Measurements from ENCODE around the gene MOXD1. TPM values are rescaled to one million over a fixed set of nuclear protein-coding genes. Genes with fewer than 3 reads are reported as not detected.

Gene MOXD1
- total RNA-seq, 1 donor from 2014 or later = 4.8 TPM

DNA sequence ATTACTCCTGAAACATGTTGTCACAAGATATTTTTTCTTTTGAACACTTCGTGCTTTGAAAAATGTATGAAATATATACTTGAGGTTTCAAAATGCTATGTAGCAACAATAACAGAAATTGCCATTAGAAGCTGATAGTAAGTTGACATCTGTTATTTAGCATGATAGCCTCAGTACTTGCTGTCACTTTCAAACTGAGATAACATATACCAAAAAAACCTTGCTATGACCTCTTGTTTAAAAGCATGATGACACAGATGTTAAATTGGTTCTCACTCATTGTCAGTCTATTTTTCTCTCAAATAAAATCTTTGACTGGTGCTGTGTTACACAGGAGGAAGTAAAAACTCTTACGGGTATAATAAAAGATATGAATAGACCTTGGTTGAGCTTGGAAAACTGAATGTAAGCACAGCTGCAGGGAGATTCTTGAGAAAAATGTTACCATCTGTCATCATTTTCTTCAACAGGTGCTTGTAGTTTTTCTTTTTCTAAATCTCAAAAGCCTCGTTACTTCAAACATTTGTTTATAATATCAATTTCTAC is 18.6 kb downstream of the MOXD1 start:
- no peaks in the 10 kb centered on the region for H3F3A ChIP-seq (ENCODE audit: low read depth)
- no peaks in the 10 kb centered on the region for H3K9me3 ChIP-seq (ENCODE audit: low read depth)
- H3K4me1 ChIP-seq = no peaks in the 10 kb centered on the region
- H3K36me3 ChIP-seq = no peaks in the 10 kb centered on the region
- no peak overlapping the region for H3K27ac ChIP-seq
- H3K27ac Mint-ChIP-seq = no peak overlapping the region
- peaks cover 2% of the 10 kb centered on the region for H3K27me3 Mint-ChIP-seq (ENCODE audit: insufficient read depth, low read depth)
- H3K4me1 Mint-ChIP-seq = no peaks in the 10 kb centered on the region
- H3K4me3 Mint-ChIP-seq = no peak overlapping the region
- no peak for DNase-seq (ENCODE audit: low spot score)
- H3K4me3 ChIP-seq = no peak overlapping the region
- no peaks in the 10 kb centered on the region for H3K79me2 ChIP-seq (ENCODE audit: low read depth)
- no peak overlapping the region for H3K4me2 ChIP-seq
- H3K9me3 Mint-ChIP-seq = peaks cover 2% of the 10 kb centered on the region
- H3K36me3 Mint-ChIP-seq = no peaks in the 10 kb centered on the region
- no peaks in the 10 kb centered on the region for H4K20me1 ChIP-seq (ENCODE audit: low read depth)
- no peaks in the 10 kb centered on the region for H3K27me3 ChIP-seq
- TF ChIP-seq, protein P1, sequence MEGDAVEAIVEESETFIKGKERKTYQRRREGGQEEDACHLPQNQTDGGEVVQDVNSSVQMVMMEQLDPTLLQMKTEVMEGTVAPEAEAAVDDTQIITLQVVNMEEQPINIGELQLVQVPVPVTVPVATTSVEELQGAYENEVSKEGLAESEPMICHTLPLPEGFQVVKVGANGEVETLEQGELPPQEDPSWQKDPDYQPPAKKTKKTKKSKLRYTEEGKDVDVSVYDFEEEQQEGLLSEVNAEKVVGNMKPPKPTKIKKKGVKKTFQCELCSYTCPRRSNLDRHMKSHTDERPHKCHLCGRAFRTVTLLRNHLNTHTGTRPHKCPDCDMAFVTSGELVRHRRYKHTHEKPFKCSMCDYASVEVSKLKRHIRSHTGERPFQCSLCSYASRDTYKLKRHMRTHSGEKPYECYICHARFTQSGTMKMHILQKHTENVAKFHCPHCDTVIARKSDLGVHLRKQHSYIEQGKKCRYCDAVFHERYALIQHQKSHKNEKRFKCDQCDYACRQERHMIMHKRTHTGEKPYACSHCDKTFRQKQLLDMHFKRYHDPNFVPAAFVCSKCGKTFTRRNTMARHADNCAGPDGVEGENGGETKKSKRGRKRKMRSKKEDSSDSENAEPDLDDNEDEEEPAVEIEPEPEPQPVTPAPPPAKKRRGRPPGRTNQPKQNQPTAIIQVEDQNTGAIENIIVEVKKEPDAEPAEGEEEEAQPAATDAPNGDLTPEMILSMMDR (IDR thresholded peaks at IDR 0.05) = no peak
- TF ChIP-seq EZH2phosphoT487 (IDR thresholded peaks at IDR 0.05) = no peak
- no peak for TF ChIP-seq EZH2 (IDR thresholded peaks at IDR 0.05)
- no peak overlapping the region for H3K9ac ChIP-seq
- no peak overlapping the region for H2AFZ ChIP-seq (replicated peaks)

DNA sequence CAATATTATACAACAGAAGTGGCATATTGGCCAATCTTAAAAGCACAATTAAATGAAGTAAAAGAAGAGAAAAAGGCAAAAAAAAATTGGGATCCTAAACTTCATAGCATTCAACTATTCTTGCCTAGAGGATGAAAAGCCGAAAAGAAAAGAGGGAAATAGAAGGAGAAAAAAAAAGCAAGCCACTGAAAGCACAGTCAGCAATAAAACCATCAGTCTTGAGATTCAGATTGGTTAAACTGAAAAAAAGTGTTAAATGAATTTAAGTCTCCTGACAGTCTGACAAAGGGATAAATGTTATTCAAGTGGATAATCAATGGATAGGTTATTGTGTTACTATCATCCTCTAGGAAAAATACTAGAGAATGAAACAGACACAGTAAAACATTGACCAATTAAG is 19.9 kb downstream of the MOXD1 start:
- Histone ChIP-seq H3K9me3 (ENCODE audit: low read depth) (no peaks in the 10 kb centered on the region), H3K27me3 (no peaks in the 10 kb centered on the region), H2AFZ (replicated peaks) (no peak overlapping the region), H3K36me3 (no peaks in the 10 kb centered on the region), H3K4me1 (no peaks in the 10 kb centered on the region), H3K27ac (no peak overlapping the region), H3K4me3 (no peak overlapping the region), H3K4me2 (no peak overlapping the region), H3K9ac (no peak overlapping the region), H3F3A (ENCODE audit: low read depth) (no peaks in the 10 kb centered on the region), H4K20me1 (ENCODE audit: low read depth) (no peaks in the 10 kb centered on the region), H3K79me2 (ENCODE audit: low read depth) (no peaks in the 10 kb centered on the region)
- no peaks in the 10 kb centered on the region for H3K4me1 Mint-ChIP-seq
- H3K4me3 Mint-ChIP-seq = no peak overlapping the region
- no peaks in the 10 kb centered on the region for H3K36me3 Mint-ChIP-seq
- TF ChIP-seq EZH2phosphoT487 (IDR thresholded peaks at IDR 0.05) (no peak), EZH2 (IDR thresholded peaks at IDR 0.05) (no peak)
- TF ChIP-seq, protein P1 (IDR thresholded peaks at IDR 0.05) = no peak
- no peak for DNase-seq (ENCODE audit: low spot score)
- peaks cover 2% of the 10 kb centered on the region for H3K27me3 Mint-ChIP-seq (ENCODE audit: insufficient read depth, low read depth)
- H3K27ac Mint-ChIP-seq = no peak overlapping the region
- H3K9me3 Mint-ChIP-seq = peaks cover 2% of the 10 kb centered on the region

DNA sequence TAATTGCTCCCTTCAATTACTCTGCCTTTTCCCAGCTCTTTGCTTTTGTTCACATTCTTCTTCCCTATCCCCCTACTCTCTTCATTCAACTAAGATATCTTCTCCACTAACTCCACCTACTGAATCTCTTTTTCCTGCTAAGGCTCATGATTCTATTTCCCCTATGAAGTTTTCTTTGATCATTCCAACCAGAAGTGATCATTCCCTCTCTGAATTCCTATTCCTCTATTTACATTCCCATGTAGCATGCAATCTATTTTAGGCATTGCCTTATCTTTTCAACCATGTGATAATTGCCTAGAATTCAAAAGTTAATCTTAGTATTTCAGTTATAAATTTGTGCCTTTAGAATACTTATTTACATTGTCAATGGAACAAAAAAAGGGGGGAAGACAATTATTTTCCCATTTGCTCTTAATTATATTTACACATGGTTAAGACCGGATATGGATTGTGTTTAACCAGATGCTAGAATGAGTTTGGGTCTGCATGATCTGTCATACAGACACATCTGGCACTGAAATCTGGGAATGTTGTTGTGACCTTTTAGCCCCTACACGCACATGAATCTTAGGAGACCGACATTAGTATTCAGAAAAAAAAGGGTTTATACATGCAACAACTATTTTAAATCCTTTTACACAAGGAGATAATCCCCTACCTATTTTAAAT is 20.8 kb downstream of the MOXD1 start:
- Histone ChIP-seq H2AFZ (replicated peaks) (no peak overlapping the region), H3K4me3 (no peak overlapping the region), H3K9me3 (ENCODE audit: low read depth) (no peaks in the 10 kb centered on the region), H3K36me3 (no peaks in the 10 kb centered on the region), H4K20me1 (ENCODE audit: low read depth) (no peaks in the 10 kb centered on the region), H3F3A (ENCODE audit: low read depth) (no peaks in the 10 kb centered on the region), H3K27ac (no peak overlapping the region), H3K4me2 (no peak overlapping the region), H3K27me3 (no peaks in the 10 kb centered on the region), H3K4me1 (no peaks in the 10 kb centered on the region), H3K9ac (no peak overlapping the region), H3K79me2 (ENCODE audit: low read depth) (no peaks in the 10 kb centered on the region)
- Mint-ChIP-seq H3K27me3 (ENCODE audit: insufficient read depth, low read depth) (peaks cover 3% of the 10 kb centered on the region), H3K4me1 (no peaks in the 10 kb centered on the region), H3K27ac (no peak overlapping the region), H3K4me3 (no peak overlapping the region), H3K36me3 (no peaks in the 10 kb centered on the region), H3K9me3 (peaks cover 2% of the 10 kb centered on the region)
- no peak for DNase-seq (ENCODE audit: low spot score)
- TF ChIP-seq EZH2phosphoT487 (IDR thresholded peaks at IDR 0.05) (peak; percentile 50), EZH2 (IDR thresholded peaks at IDR 0.05) (no peak)

DNA sequence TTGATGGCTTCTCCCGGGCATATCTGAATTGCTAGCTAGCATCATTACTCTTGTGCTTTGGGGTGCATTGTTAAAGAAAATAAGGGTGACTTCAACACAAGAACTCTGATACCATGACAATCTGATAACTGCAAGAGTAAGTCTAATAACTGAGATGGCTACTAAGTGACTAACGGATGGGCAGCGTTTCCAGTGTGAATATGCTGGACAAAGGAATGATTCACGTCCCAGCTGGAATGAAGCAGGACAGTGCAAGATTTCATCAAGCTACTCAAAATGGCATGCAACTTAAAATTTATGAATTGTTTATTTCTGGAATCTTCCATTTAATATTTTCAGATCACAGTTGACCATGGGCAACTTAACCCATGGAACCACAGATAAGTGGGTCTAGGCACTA is 31.7 kb downstream of the MOXD1 start:
- Mint-ChIP-seq H3K27ac (no peak overlapping the region), H3K36me3 (no peaks in the 10 kb centered on the region), H3K4me1 (peaks cover 8% of the 10 kb centered on the region), H3K4me3 (no peak overlapping the region), H3K9me3 (no peaks in the 10 kb centered on the region), H3K27me3 (ENCODE audit: insufficient read depth, low read depth) (no peaks in the 10 kb centered on the region)
- Histone ChIP-seq H3K27me3 (no peaks in the 10 kb centered on the region), H3K27ac (no peak overlapping the region), H3K79me2 (ENCODE audit: low read depth) (no peaks in the 10 kb centered on the region), H2AFZ (replicated peaks) (no peak overlapping the region), H3F3A (ENCODE audit: low read depth) (no peaks in the 10 kb centered on the region), H3K4me3 (no peak overlapping the region), H3K36me3 (no peaks in the 10 kb centered on the region), H3K4me1 (peaks cover 3% of the 10 kb centered on the region), H3K9me3 (ENCODE audit: low read depth) (no peaks in the 10 kb centered on the region), H4K20me1 (ENCODE audit: low read depth) (no peaks in the 10 kb centered on the region), H3K9ac (no peak overlapping the region), H3K4me2 (no peak overlapping the region)
- TF ChIP-seq EZH2 (IDR thresholded peaks at IDR 0.05) = no peak
- no peak for DNase-seq (ENCODE audit: low spot score)
